GM18909 (cell line): ENCODE data around the gene TRIM52.
"Not testable (repeated sequence)": the region's sequence is repeated elsewhere in the genome, so short reads cannot be mapped to it uniquely, and the experiment has no call there.

ENCODE experiments used
- ATAC-seq: cut with Tn5 transposase; IDR thresholded peaks from one replicate; pipeline ENCODE4 v1.9.1; 2021; ENCODE audit warnings: mild to moderate bottlenecking; ENCODE audit not compliant: unreplicated experiment, poor library complexity

TRIM52 gene

DNA sequence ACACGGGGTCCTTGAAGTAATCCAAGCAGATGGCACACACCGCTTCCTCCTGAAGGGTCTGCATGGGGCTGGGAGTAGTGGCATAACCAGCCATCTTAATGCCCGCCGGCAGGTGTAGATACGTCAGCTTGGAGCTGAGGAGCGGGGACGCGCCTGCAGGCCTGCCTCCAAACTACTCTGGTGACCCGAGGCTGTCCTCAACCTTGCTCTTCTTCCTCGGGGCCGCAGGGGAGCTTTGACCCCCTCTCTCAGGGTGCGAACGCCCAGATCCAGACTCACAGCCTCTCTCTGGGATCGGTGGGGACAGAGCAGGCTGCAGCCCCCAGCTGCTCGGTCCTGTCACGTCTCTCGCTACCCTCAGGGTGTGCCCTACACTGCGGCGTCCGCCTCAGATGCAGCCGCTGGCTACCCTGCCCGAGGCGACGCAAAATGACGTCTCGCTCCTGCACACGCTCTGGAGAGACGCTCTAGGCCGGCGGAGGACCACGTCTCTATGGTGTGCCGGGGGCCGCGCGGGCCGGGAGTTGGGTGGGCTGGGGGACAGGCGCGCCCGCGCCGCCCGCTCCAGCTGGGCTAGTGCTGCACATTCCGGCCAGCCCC, at the start of gene TRIM52:
Gene TRIM52 (minus strand): TSS at position 424 of the 600 bp plus-strand sequence. CDS start 330 bp downstream, at position 94.
- peak; percentile 86 for ATAC-seq

GRCh38 chr5:181287331-181287730, 26.4 kb upstream of the TRIM52 start:
- not testable (repeated sequence) for ATAC-seq

GRCh38 chr5:181285962-181286705, 25.2 kb upstream of the TRIM52 start:
- not testable (repeated sequence) for ATAC-seq

- not testable (repeated sequence) for ATAC-seq
These were observed 23.2 kb upstream of the TRIM52 start for GRCh38 chr5:181283841-181284755.

GRCh38 chr5:181283347-181283746, 22.4 kb upstream of the TRIM52 start:
- ATAC-seq: no peak

- no peak for ATAC-seq
These were observed 21.9 kb upstream of the TRIM52 start for GRCh38 chr5:181282874-181283273.

GRCh38 chr5:181282415-181282814, 21.5 kb upstream of the TRIM52 start:
- not testable (repeated sequence) for ATAC-seq

DNA sequence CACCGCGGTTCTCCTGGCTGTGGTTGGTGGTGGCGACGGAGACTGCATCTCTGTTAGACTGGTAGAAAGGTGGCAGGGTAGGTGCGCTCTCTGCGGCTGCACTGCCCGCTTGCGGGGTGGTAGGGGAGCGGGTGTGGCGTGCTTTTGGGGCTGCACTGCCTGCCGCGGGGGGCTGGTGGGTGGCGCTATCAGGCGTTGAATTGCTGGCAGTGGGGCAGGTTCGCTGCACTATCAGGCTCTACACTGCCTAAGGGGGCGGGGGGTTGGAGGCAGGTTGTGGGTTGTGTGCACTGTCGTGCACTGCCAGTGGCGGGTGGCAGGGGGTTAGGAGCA, 21.0 kb upstream of the TRIM52 start:
- no peak for ATAC-seq

DNA sequence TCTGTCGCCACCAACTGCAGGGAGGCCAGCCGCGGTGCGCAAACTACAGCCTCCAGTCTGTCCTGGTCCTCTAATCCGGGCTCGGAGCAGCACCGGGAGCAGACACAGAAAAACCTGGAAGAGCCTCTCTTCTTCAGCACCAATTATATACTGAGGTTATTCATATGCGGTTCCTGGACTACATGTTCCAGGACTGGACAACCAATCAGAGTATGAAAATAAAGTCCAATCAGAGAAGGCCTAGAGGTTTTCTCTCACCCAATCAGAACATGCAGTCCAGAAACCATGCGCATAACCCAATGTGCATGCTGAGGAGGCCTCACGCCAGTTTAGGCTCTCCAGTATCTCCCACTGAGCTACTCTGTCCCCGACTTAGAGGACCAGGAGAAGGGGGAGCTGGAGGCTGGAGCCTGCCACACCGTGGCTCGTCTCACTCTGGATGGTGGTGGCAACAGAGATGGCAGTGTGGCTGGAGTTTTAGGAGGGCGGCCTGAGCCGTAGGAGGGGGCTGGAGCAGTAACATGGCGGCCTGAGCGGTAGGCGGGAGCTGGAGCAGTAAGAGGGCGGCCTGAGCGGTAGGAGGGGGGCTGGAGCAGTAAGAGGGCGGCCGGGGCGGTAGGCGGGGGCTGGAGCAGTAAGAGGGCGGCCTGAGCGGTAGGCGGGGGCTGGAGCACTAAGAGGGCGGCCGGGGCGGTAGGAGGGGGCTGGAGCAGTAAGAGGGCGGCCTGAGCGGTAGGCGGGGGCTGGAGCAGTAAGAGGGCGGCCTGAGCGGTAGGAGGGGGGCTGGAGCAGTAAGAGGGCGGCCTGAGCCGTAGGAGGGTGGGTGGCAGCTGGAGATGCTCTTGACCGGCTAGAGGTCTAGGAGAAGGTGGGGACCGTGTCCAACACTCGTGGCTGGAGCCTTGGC, 20.4 kb upstream of the TRIM52 start:
- no peak for ATAC-seq

DNA sequence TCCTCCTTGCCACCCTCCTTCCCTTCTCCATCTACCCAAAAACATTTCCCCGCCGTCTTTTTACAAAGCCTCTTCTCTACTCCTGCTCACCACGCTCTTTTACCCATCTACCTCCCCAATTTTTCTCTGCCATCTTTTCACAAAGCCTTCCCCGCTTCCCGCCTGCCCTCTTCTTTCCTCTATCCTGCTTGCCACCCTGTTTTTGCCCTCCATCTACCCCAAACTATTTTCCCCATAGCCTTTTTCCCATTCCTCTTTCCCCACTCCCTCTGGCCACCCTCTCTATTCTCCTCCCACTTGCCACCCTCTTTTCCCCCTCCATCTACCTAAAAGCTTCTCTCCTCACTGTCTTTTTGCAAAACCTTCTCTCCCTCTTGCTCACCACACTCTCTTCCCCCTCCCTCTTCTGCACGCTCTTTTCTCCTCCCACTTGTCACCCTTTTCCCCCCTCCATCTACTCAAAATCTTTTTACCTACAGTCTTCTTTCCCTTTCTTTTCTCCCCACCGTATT, 19.4 kb upstream of the TRIM52 start:
- ATAC-seq: no peak

GRCh38 chr5:181273433-181273744, 12.4 kb upstream of the TRIM52 start:
- ATAC-seq: not testable (repeated sequence)

DNA sequence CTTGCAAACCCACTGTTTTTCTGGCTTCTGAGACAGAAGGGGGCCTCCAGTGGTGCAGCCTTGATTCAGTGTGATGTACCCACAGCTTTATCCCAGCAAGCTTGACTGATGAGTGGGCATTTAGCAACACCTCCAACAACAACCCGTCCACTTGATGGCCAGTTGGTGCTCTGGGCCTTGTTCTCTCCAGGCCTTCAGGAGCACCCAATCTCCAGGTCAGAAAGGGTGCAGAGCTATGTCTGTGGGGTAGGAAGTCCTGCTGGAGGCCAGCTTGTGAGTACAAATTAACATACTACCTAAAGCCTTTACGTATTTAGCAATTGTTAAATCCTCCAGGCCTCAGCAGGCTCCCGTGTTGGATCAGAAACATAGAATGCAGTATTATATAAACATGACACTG, 10.1 kb upstream of the TRIM52 start:
- ATAC-seq: no peak

DNA sequence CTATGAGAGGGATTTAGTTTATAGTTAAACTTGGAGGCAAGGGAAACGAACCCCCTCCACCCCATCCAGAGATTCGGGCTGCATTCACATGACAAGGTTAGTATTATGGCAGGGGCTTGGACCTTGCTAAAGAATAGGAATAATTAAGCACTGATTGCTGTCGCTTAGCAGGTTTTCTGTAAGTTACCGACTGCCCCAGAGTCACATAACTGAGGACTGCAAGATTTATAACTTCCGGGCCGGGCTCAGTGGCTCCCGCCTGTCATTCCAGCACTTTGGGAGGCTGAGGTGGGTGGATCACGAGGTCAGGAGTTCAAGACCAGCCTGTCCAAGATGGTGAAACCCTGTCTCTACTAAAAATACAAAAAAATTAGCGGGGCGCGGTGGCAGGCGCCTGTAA, 7.0 kb upstream of the TRIM52 start:
- not testable (repeated sequence) for ATAC-seq

GRCh38 chr5:181267291-181267904, 6.5 kb upstream of the TRIM52 start:
- ATAC-seq: not testable (repeated sequence)

DNA sequence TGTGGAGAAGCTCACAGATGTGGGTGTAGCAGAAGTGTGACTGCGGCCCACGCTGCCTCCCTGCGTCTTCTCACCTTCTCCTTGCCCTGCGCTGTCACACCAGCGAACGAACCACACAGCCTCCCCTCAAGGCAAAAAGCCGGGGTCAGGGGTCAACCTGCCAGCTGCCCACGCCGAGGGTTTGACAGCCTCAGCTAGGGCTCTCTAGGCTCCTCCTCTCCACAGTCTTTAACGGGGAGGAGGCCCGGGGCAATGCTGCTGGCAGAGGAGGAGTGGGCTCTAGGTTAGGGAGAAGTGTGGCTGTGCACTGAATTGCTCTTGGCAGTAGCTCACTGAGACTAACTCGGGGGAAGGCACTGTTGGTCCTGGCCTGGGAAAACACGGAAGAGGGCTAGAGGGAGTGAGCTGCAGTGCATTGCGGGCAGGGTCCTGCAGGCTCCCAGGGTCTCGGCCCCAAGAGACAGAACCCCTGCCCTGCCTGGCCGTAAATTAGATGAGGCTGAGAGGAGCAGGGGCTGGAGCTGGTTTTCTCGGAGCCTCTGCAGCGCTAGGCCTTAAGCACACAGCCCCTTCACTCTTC, 4.2 kb upstream of the TRIM52 start:
- no peak for ATAC-seq

DNA sequence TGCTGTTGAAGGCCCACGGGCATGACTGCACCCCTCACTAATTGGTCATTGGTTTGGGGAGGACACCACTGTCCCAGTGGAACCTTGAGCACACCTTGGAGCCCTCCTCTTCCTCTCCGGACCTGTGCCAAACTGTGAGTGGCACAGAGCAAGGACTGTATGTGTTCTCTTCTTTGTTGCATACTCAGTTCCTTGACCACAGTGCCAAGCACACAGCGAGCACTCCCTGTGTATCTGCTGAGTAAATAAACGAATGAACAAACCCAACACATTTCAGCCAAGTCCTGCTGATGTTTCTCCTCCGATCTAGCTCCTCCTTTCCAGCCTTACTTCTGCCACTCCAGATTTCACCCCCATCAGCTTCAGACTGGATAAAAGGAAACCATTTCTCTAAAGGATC, 2.7 kb upstream of the TRIM52 start:
- no peak for ATAC-seq

DNA sequence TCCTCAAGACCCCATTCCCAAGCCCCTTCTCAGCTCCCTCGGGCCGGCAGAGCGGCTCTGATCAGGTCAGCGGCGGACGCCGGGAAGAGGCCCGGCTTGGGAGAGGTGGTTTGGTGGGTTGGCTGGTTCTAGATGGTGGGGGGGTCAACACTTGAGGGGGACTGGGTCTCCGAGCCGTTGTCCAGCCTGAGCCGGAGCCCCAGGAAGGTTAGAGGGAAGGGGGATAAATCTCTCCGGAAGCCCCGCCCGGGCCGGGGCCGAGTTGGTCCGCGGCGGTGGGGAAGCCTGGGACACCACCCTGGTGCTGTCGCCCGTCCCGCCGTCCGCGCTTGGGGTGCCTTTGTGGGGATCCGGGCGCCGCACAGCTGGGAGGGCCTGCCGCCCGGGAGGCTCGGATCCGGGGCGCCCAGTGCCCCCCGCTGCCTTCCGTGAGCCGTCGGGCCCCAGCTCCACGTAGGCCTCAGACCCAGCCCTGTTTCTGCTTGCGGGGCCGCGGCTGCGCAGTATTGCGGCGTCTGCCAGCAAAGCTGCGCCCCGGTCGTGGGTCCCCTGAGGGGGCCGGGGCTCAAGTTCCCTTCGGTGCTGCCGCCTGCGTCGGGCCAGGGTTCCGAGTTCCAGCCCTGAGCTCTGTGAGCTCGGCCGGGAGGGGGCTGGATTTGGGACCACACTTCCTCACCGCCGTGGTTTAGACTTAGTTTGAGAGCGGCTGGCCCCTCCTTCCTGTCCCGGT, 542 bp upstream of the TRIM52 start:
- ATAC-seq: peak; percentile 64

DNA sequence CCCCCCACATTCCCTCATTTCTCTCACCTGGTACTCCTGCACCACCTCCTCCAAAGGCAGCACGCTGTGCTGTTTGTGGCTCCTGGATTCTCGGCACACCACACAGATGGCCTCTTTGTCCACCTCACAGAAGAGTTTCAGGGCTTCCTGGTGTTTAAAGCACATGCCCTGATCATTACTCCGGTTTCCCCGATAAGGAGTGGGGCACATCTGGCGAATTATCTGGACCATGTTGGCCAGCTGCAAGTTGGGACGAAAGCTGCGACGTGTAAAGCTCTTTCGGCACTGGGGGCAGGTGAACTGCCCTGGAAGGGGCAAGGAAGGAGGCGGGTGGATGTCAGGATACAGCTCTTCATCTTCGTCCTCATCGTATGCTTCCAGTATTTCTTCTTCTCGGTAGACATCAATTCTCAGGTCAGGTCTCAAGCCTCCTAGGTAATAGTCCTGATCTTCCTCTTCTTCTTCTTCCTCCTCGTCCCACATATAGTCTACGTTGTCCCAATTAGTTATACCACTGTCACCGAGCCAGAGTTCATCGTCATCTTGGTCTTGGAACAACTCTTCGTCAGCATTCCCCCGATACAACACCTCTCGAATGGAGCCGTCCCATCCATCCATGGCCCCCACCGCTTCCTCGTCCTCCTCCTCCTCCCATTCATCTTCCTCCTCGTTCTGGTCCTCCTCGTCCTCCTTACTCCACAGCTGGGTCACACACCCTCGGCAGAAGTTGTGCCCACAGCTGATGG, 796 bp downstream of the TRIM52 start:
- ATAC-seq: no peak
